Right renal cortex interstitium (tissue), 3 donors: ENCODE data around the gene CAPN10. TPM values are rescaled to one million over a fixed set of nuclear protein-coding genes. Genes with fewer than 3 reads are reported as not detected.
"Not testable (repeated sequence)": the region's sequence is repeated elsewhere in the genome, so short reads cannot be mapped to it uniquely, and the experiment has no call there.

Experiments
- DNase-seq, 3 donors: peaks; one replicate each; pipeline ENCODE4 v3.0.0-alpha.2; 2013; ENCODE audit warnings: low read depth in 3 of 3, low spot score in 2 of 3
- polyA plus RNA-seq, 3 donors: library from polyadenylated mRNA; unstranded; fragments of 120-200 nt; gene quantifications; one replicate each; pipeline ENCODE4 v1.2.1, GENCODE V29; 2013; ENCODE audit not compliant: insufficient read length in 3 of 3

Gene CAPN10, protein sequence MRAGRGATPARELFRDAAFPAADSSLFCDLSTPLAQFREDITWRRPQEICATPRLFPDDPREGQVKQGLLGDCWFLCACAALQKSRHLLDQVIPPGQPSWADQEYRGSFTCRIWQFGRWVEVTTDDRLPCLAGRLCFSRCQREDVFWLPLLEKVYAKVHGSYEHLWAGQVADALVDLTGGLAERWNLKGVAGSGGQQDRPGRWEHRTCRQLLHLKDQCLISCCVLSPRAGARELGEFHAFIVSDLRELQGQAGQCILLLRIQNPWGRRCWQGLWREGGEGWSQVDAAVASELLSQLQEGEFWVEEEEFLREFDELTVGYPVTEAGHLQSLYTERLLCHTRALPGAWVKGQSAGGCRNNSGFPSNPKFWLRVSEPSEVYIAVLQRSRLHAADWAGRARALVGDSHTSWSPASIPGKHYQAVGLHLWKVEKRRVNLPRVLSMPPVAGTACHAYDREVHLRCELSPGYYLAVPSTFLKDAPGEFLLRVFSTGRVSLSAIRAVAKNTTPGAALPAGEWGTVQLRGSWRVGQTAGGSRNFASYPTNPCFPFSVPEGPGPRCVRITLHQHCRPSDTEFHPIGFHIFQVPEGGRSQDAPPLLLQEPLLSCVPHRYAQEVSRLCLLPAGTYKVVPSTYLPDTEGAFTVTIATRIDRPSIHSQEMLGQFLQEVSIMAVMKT
- 10 to 100 TPM; 18.1 to 20.9 (median 18.1) TPM for polyA plus RNA-seq

DNA sequence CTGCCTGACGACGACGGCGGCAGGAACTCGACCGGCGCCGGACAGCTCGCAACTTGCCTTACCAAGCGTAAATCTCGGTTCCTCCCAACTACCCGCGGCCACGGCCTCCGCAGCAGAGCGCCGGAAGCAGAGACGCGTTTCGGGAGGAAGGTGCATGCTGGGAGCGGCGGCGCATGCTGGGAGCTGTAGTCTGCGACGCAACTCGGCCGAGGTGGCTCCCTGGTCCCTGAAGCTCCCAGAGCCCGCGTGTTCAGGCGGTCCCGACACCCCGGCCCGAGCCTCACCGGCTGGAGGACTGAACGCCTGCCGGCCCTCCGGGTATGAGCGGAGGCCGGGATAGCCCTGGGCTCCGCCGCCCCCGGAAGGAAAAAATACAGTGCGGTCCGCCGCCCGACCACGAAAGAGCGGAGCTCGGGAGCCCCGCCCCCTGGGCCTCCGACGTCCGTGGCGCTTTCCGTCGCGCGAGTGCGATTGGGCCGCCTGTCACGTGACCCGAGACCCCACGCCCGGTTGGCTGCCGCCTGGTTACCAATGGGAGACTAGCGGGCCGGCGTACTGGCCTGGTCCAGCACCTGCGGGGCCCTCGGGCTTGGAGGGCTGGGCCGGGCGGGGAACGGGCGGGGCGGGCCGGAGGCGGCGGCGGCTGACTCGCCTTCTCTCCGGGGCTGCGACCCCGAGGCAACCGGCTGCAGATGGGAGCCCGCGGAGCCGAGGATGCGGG lies at the start of gene CAPN10:
TSS of gene CAPN10 (plus strand) at position 537 of the 721 bp plus-strand sequence. CDS start at position 715, 178 bp downstream.
- DNase-seq = peak; percentile 88 to 92 (median 89)

DNA sequence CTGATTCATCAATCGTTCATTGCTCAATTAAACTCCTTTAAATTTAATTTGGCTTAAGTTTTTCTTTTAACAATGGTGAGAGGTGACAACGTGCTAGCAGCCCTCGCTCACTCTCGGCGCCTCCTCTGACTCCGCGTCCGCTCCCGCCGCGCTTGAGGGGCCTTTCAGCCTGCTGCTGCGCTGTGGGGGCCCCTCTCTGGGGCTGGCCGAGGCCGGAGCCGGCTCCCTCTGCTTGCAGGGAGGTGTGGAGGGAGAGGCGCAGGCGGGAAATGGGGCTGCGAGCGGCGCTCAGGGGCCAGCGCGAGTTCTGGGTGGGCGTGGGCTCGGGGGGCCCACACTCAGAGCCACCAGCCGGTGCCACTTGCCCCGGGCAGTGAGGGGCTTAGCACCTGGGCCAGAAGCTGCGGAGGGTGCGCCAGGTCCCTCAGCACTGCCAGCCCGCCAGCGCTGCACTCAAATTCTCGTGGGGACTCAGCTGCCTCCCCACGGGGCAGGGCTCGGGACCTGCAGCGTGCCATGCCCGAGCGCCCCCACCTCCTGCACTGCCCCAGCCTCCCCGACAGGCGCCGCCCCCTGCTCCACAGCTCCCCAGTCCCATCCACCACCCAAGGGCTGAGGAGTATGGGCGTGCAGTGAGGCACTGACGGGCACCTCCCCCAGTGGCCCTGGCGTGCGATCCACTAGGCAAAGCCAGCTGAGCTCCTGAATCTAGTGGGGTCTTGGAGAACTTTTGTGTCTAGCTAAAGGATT lies 48.3 kb upstream of the CAPN10 start:
- no peak for DNase-seq

DNA sequence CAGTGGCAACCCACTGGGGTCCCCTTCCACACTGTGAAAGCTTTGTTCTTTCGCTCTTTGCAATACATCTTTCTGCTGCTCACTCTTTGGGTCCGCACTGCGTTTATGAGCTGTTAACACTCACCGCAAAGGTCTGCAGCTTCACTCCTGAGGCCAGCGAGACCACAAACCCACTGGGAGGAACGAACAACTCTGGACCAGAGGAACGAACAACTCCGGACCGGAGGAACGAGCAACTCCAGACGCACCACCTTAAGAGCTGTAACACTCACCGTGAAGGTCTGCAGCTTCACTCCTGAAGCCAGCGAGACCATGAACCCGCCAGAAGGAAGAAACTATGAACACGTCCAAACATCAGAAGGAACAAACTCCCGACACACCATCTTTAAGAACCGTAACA lies 47.4 kb upstream of the CAPN10 start:
- DNase-seq = not testable (repeated sequence)

DNA sequence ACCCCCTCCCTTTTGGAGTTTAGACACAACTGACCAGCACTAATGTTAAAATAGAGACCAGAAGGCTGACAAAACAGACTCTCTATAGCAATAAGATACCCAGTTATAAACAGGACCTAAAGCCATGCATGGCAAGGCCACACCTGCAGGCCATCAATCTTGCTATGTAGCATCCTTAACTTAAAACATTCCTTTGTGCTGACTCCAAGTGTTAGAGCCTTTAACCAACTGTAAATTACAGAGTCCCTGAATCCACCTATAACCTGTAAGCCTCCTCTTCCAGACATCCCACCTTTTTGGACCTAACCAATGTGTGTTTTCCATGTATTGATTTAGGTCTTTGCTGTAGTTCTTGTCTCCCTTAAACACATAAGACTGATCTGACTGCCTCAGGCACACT lies 46.6 kb upstream of the CAPN10 start:
- no peak for DNase-seq

DNA sequence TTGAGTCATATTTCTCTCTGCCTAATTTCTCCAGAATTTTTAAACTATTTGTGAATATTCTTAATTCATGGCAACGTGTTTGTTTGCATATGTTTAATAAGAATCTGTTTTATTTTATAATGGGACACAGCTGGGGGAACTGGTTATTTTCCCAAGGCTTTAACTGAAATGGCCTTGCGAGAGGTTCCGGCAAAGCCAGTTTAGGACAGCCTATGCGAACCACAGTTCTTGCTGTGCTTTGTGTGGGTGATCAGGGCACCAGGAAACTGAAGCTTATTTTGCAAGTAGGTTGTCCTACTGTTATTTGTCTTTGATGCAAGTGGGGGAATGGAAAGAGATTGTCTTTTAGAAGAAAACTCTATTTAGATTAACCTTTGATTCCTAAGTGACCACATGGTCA lies 35.2 kb upstream of the CAPN10 start:
- DNase-seq = no peak

DNA sequence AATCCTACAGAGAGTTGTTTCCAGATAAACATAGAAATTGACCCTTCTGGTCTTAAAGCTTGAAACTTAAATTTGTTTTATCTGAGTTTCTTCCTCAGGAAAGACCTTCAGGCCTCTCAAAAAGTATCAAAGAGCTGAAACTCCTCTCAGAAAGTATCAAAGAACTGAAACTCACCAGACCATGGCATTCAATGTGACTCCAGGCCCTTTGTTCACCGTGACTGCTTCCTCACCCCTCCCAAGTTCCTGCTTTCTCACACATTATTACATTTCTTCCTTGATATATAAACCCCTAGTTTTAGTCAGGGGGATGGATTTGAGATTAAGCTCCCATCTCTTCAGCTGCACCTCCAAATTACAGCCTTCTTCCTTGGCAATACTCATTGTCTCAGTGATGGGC lies 34.7 kb upstream of the CAPN10 start:
- no peak for DNase-seq

- no peak for DNase-seq
Observed at GRCh38 chr2:240553956-240554480, 32.5 kb upstream of the CAPN10 start.

DNA sequence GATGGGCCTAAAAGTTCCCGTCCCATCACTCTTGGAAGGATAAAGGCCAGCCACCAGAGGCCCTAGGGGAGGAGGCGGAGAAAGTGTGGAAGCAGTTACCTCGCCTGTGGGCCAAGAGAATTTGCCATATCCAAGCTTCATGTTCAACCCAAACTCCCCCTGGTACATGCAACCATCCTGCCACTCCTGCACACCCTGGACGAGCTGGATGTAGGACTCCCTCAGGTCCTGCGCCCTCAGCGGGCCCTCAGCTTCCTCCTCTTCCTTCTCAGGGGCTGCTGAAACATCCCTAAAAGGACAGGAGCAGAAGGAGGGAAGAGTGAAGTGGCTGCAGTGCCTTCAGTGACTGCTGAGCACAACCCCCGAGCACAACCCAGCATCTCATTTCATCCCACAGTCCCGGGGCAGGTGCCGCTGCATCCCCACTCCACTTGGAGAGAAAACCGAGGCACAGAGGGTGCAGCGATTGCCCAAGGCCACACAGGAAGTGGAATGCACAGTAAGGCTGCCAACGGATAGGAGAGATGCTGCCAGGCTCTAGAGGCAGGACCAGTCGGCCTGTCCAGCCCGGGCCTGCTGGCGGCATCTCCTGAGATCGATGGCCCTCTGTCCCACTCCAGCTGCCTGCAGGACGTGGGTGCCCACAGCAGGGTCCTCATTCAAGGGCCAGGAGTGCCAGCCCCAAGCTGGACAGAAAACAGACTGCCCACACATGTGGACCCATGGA lies 31.6 kb upstream of the CAPN10 start:
- no peak for DNase-seq

GRCh38 chr2:240555541-240556250 lies 30.8 kb upstream of the CAPN10 start:
- DNase-seq = no peak

DNA sequence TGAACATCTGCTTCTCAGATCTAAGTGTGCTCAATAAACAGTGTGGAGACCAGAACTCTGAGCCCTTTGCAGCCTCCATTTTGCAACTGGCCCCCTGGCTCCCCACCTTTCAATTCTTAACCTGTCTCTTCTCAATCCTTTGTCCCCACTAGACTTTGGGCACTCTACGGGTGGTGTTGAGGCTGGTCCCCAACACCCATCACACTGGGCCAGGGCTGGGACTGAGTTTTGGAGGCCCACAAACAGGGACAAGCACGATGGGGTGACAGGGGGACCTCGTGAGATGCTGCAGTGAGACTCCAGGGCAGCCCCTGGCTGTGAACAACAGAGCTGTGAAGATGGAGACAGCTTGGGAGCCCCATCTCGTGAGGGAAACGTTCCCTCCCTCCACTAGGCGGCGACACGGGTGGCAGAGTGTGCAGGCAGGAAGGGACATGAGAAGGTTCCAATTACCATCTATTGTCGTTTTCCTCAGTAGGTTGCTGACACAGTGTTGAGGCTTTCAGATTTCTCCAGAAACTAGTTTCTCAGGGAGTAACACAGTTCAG lies 29.9 kb upstream of the CAPN10 start:
- no peak for DNase-seq

GRCh38 chr2:240557101-240557751 lies 29.3 kb upstream of the CAPN10 start:
- DNase-seq = no peak

DNA sequence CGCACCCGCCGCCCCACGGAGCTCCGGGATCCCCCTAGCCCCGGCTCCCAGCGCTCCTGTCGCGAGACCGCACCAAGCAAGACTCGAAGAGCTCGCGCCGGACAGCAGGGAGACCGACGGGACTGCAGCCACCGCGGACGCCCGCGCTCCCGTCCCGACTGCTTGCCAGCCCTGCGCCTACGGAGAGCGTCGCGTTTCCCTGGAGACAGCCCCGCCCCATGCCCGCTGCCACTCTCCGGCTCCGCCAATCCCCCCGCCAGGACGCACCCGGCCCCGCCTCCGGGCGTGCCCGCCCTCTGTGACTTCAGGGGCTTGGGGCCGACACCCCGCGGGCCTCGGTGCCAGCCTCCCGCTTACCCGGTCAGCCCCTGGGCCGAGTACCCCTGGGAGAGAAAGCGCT lies 28.7 kb upstream of the CAPN10 start, which contains the start of gene ANKMY1:
TSS of gene ANKMY1 (minus strand) at position 181 of the 400 bp plus-strand sequence. CDS start 653 bp downstream, outside the sequence.
- no peak for DNase-seq

GRCh38 chr2:240558236-240558761 lies 28.2 kb upstream of the CAPN10 start:
- DNase-seq = no peak

DNA sequence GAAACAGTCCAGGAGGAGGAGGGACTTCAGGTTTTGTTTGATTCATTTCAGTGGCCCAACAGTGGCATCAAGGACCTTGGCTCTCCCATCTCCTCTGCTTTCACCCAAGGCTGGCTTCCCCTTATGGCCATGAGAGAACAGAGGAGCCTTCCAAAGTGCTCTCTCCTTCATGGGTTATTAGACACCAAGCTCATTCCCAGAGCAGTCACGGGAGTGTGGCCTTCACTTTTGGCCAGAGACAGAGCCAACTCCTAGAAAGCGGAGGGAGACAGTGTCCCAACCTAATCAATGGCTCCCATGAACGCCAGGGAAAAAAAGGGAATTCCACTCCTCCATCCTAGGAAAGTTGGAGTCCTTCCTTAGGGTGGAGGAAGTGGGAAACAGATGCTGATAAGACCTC lies 27.2 kb upstream of the CAPN10 start:
- no peak for DNase-seq

DNA sequence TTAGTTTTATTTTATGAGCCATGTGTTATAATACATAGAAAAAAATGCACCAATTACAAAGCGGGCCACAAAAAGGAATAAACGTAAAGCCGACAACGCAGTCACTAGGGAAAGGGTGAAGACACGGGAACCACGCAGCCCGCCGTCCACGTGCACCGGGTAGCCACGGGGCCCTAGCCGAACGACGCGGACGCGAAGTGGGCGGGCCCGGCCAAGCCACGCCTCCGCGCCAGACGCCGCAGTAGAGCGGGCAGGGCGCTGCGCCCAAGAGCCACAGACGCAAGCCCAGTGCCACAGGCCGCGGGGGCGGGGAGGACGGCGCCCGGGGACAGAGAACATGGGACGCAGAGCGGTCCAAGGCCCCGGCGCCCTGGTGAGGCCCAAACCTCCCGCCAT lies 26.5 kb upstream of the CAPN10 start, which contains the start of gene DUSP28:
TSS of gene DUSP28 (plus strand) at position 274 of the 396 bp plus-strand sequence. CDS start 328 bp downstream, outside the sequence.
- DNase-seq = no peak

DNA sequence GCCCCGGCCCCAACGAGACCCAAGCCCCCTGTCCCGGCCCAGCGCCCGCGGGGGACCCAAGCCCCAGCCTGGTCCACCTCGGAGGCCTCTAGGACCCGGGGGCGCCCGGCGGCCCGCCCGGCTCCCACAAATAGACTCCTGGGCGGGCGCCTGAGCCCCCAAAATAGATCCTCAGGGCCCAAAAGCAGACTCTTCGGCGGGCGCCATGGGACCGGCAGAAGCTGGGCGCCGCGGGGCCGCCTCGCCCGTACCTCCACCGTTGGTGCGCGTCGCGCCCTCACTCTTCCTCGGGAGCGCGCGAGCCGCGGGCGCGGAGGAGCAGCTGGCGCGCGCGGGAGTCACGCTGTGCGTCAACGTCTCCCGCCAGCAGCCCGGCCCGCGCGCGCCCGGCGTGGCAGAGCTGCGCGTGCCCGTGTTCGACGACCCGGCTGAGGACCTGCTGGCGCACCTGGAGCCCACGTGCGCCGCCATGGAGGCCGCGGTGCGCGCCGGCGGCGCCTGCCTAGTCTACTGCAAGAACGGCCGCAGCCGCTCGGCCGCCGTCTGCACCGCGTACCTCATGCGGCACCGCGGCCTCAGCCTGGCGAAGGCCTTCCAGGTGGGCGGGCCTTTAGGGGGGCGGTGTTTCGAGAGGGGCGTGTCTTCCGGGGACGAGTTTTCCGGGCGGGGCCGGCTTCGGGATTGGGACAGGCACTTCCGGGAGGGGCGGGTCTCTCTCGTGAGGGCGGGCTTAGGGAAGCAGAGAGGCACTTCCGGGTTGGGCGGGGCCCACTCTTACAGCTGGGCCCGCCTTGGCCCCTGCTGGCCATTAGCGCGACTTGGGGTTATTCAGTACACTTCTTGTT lies 25.8 kb upstream of the CAPN10 start:
- DNase-seq = peak; percentile 94 to 97 (median 95)
